Motor neuron (in vitro differentiated cells): ENCODE measurements around the gene PLIN4. TPM values are rescaled to one million over a fixed set of nuclear protein-coding genes. Genes with fewer than 3 reads are reported as not detected.

Source experiments
- ATAC-seq, 8 experiments: fragments of 200-7000 bp; cut with Tn5 transposase; replicated peaks in 6 of 8; 2 replicates each; pipeline ENCODE4 v1.8.0; 2021; ENCODE audit warnings: mild to moderate bottlenecking in 8 of 8, moderate library complexity in 8 of 8
- H3K27ac ChIP-seq, 2 donors: fragments of 250-450 bp; sonication (Bioruptor Pico); 2 replicates each; pipeline ENCODE4 v1.9.0; 2021; ENCODE audit warnings: antibody characterized with exemption in 2 of 2, mild to moderate bottlenecking in 2 of 2, moderate library complexity in 1 of 2
- H3K4me1 ChIP-seq, 2 donors: fragments of 250-450 bp; sonication (Bioruptor Pico); replicated peaks in 1 of 2; 2 replicates each; pipeline ENCODE4 v1.6.1; 2021; ENCODE audit warnings: antibody characterized with exemption in 2 of 2, mild to moderate bottlenecking in 2 of 2, moderate library complexity in 1 of 2
- H3K4me3 ChIP-seq, 5 donors: fragments of 250-450 bp; sonication (Bioruptor Pico); 2 replicates each; pipeline ENCODE4 v1.9.0; 2021; ENCODE audit warnings: antibody characterized with exemption in 5 of 5, mild to moderate bottlenecking in 5 of 5, moderate library complexity in 4 of 5
- WGBS, 10 experiments: fragments of 450-650 bp; shearing (Covaris generic); methylation state at CpG; one replicate each; pipeline ENCODE4 v1.0.0; 2022; 5-methylcytosine and 5-hydroxymethylcytosine counted together
- in situ Hi-C, 9 experiments: fragments of 400-800 bp; cut with MboI; loops; one replicate each; pipeline ENCODE4 v1.15.0; 2021; ENCODE audit warnings: low sequenced_read_pairs in 9 of 9, low pct_unique_long_range_greater_than_20kb in 2 of 9; ENCODE audit not compliant: unreplicated experiment in 9 of 9
- total RNA-seq, 8 experiments: library from RNA; unstranded; fragments of 300-600 nt; gene quantifications; 2 replicates each; pipeline versions ENCODE4 v1.2.3 to v1.2.4, GENCODE V29; 2022

The PLIN4 gene
- total RNA-seq, 8 experiments from 2014 or later = 0.11 to 1.1 (median 0.50) TPM

DNA sequence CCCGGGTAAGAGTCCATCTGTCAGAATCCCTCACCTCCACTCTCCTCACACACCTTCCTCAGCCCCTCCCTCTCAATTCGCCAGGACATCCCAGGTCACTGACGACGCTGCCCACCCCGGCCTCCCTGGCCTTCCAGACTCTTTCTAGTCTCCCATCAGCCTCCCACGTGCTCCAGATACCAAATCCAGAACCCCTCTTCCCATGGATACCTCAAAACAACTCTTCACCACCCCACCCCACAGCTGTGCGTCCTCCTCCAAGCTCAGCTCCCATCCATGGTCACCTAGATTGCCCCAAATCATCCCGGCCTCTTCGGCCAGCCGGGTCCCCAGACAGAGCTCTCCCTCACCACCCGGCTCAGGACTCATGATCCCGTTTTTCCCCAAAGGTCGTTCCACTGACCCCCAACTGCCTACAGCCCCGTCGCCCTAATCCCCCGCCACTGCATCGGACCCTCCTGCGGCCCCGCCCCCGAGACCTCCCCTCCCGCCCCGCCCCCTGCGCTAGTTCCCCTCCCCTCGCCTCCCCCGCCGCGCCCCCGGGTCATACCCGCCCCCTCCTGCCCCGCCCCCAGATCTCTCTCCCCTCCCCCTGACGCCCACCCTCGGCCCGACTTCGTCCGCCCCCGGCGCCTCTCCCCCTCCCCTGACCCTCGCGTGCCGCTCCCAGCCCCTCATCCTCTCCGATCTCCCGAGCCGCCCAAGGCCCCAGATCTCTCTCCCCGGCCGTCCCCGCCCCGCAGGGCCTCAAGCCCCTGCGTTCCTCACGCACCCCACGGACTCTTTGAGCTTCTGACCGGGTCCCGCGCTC, 61.2 kb downstream of the PLIN4 start:
- WGBS, 10 experiments = 0 to 5% (median 0%) methylated on average over 1 to 7 of the region's 53 CpGs; no CpG with 5 or more reads in 4 of the 10 experiments
- peak overlapping the region; percentile 99 to 100 for H3K27ac ChIP-seq
- H3K4me3 ChIP-seq = peak overlapping the region; percentile 94 to 100 (median 96)
- ATAC-seq = peak; percentile 4 to 61 (median 46)
- peaks cover 19 to 20% of the 10 kb centered on the region in 2 donors for H3K4me1 ChIP-seq
- in situ Hi-C loops = no loop called here

GRCh38 chr19:4456476-4456842, 61.8 kb downstream of the PLIN4 start:
- peak; percentile 7 to 38 (median 24) for ATAC-seq
- in situ Hi-C loops = no loop called here
- H3K27ac ChIP-seq = peak overlapping the region; percentile 90 to 97
- 0 to 10% (median 5%) methylated on average over 2 to 6 of the region's 9 CpGs; no CpG with 5 or more reads in 5 of the 10 experiments for WGBS, 10 experiments
- H3K4me3 ChIP-seq = peak overlapping the region; percentile 94 to 100 (median 96)
- H3K4me1 ChIP-seq = peaks cover 19 to 20% of the 10 kb centered on the region in 2 donors

DNA sequence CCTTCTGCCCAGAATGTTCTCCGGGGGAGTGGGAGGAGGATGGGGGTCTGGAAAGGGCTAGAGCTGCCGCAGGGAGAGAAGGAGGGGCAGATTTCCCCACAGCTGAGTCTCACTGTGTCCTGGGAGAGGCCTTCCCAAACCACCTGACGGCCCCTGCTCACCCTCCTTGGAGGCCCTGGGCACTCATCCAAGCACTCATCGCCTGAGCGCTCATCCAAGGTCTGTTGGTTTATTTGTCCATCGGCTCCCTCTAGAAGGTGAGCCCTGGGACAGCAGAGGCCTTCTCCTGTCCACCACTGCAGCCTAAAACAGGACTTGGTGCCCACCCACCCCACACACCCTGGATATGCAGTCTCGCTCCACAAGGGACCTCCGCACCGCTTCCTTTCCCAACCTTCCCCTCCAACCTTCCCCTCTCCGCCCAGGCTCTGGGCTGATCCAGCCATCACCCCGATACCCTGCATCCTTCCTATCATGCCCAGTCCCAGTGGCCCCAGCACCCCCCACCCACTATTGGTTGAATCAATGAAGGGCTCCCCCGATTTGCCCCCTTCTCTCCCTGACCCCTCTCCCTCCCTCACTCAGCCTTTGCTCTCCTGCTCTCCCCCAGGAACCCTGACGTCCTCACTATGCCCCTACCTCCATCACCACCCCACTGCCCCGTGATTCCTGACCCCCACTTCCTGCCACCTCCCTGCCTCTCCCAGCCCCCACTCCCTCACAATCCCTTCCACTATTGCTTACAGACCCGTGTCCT, 62.4 kb downstream of the PLIN4 start:
- in situ Hi-C loops = no loop called here
- no CpG with 5 or more reads among the region's 15 CpGs for WGBS, 10 experiments

GRCh38 chr19:4454747-4455718, 63.3 kb downstream of the PLIN4 start:
- peaks cover 19 to 20% of the 10 kb centered on the region in 2 donors for H3K4me1 ChIP-seq
- ATAC-seq = peak; percentile 2 to 60 (median 22)
- peak overlapping the region; percentile 90 to 97 for H3K27ac ChIP-seq
- WGBS, 10 experiments = 0 to 100% (median 6%) methylated on average over 1 to 12 of the region's 29 CpGs; no CpG with 5 or more reads in 7 of the 10 experiments
- H3K4me3 ChIP-seq = peak overlapping the region in 3 of 5 donors; percentile 2 to 100 (median 95)
- in situ Hi-C loops = no loop called here

More for the DNA sequence above, 62.4 kb downstream of the PLIN4 start:
- H3K27ac ChIP-seq = peak overlapping the region; percentile 90 to 97
- H3K4me1 ChIP-seq = peaks cover 19 to 20% of the 10 kb centered on the region in 2 donors
- ATAC-seq = peak; percentile 13 to 67 (median 48)
- H3K4me3 ChIP-seq = peak overlapping the region; percentile 94 to 100 (median 96)

- in situ Hi-C loops = no loop called here
- ATAC-seq = no peak
- WGBS, 10 experiments = 39 to 87% (median 78%) methylated on average over 3 to 5 of the region's 34 CpGs; no CpG with 5 or more reads in 6 of the 10 experiments
- H3K4me1 ChIP-seq = peaks cover 19 to 20% of the 10 kb centered on the region in 2 donors
- no peak overlapping the region for H3K4me3 ChIP-seq
- no peak overlapping the region for H3K27ac ChIP-seq
These were observed 64.8 kb downstream of the PLIN4 start for GRCh38 chr19:4453232-4454179.

DNA sequence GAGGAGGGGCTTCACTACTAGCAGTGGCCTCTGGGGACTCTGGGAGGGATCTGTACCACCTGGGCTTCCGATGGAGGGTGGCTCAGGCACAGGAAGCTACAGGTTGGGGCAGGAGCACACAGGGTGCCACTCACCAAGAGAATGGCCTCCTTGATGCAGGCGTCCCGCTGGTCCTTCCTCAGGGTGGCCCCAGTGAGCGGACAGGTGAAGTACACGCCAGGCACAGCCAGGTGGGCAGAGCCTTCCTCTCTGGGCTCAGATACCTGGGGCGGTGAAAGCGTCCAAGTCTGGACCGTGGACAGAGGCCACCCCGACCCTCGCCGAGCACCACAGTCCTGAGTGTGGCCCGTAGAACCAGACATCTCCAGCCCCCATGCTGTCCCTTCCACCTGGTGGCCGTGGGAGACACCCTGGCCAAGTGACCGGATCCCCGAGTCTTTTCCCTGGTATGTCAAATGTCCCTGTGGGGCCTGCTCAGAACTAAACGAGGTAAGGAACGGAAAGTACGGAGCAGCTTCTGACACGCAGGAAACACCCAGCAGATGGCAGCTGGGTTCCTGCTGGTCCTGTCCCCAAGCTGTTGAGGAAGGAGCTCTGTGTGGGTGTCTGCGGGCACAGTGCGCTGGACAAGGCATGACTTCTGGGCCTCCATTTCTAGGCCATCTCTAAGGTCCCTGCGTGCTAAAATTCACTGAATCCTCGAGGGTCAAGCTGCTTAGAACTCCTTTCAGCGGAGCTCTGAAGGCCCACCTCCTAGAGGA, 65.9 kb downstream of the PLIN4 start:
- H3K27ac ChIP-seq = no peak overlapping the region
- in situ Hi-C loops = no loop called here

More for the DNA sequence above, 65.9 kb downstream of the PLIN4 start:
- ATAC-seq = no peak
- peaks cover 14 to 16% of the 10 kb centered on the region in 2 donors for H3K4me1 ChIP-seq
- no peak overlapping the region for H3K4me3 ChIP-seq
- 47 to 100% (median 94%) methylated on average over 1 to 10 of the region's 24 CpGs; no CpG with 5 or more reads in 2 of the 10 experiments for WGBS, 10 experiments

Other genes with a start within 250 kb of the PLIN4 start
- gene SHD, start 239.2 kb downstream of the PLIN4 start, total RNA-seq = 10 to 100 TPM in 4 of 8 experiments, 1 to 10 TPM in 1, under 1 TPM in 2, not detected in 1; 0.21 to 52.7 (median 28.5) TPM
- gene TMIGD2, start 216.1 kb downstream of the PLIN4 start, total RNA-seq = 1 to 10 TPM in 1 of 8 experiments, under 1 TPM in 4, not detected in 3; 0.29 to 1.2 (median 0.43) TPM
- 10 to 100 TPM in 5 of 8 experiments, 1 to 10 TPM in 2, not detected in 1; 5.0 to 43.4 (median 37.2) TPM for gene FSD1, start 213.9 kb downstream of the PLIN4 start, total RNA-seq
- 1 to 10 TPM; 2.2 to 7.5 (median 4.6) TPM for gene STAP2, start 179.7 kb downstream of the PLIN4 start, total RNA-seq
- gene MPND, start 174.9 kb downstream of the PLIN4 start, total RNA-seq = 10 to 100 TPM in 6 of 8 experiments, 1 to 10 TPM in 2; 4.1 to 20.0 (median 13.2) TPM
- gene SH3GL1, start 117.9 kb downstream of the PLIN4 start, total RNA-seq = 10 to 100 TPM; 24.6 to 62.9 (median 40.6) TPM
- 10 to 100 TPM in 3 of 8 experiments, 1 to 10 TPM in 5; 2.3 to 36.2 (median 3.1) TPM for gene CHAF1A, start 115.8 kb downstream of the PLIN4 start, total RNA-seq
- gene UBXN6, start 60.7 kb downstream of the PLIN4 start, total RNA-seq = 10 to 100 TPM; 56.8 to 93.5 (median 74.0) TPM
- 10 to 100 TPM; 29.2 to 87.0 (median 59.0) TPM for gene HDGFL2, start 46.2 kb downstream of the PLIN4 start, total RNA-seq
- 1 to 10 TPM in 3 of 8 experiments, under 1 TPM in 5; 0.36 to 2.6 (median 0.64) TPM for gene PLIN5, start 16.7 kb upstream of the PLIN4 start, total RNA-seq
- gene LRG1, start 21.6 kb upstream of the PLIN4 start, total RNA-seq = under 1 TPM; 0.07 to 0.63 (median 0.22) TPM
- 10 to 100 TPM in 4 of 8 experiments, 1 to 10 TPM in 3, under 1 TPM in 1; 0.56 to 35.1 (median 13.7) TPM for gene SEMA6B, start 41.2 kb upstream of the PLIN4 start, total RNA-seq
- 1 to 10 TPM in 7 of 8 experiments, under 1 TPM in 1; 0.61 to 5.7 (median 2.6) TPM for gene TNFAIP8L1, start 121.0 kb upstream of the PLIN4 start, total RNA-seq
- 100 to 1,000 TPM in 1 of 8 experiments, 10 to 100 TPM in 7; 46.4 to 111 (median 69.0) TPM for gene MYDGF, start 151.9 kb upstream of the PLIN4 start, total RNA-seq
- gene DPP9, start 205.4 kb upstream of the PLIN4 start, total RNA-seq = 10 to 100 TPM; 12.5 to 49.3 (median 21.2) TPM